Activated gamma-delta T cell treated with anti-CD3 and anti-CD28 coated beads, Interleukin-2, amount 50 U/mL, for 16 hours (primary cell): ENCODE results near the gene AUNIP.

Source experiments
- DNase-seq: peaks from one replicate; pipeline ENCODE4 v3.0.0-alpha.2; 2020; ENCODE audit warnings: low read depth

AUNIP gene, protein sequence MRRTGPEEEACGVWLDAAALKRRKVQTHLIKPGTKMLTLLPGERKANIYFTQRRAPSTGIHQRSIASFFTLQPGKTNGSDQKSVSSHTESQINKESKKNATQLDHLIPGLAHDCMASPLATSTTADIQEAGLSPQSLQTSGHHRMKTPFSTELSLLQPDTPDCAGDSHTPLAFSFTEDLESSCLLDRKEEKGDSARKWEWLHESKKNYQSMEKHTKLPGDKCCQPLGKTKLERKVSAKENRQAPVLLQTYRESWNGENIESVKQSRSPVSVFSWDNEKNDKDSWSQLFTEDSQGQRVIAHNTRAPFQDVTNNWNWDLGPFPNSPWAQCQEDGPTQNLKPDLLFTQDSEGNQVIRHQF

DNA sequence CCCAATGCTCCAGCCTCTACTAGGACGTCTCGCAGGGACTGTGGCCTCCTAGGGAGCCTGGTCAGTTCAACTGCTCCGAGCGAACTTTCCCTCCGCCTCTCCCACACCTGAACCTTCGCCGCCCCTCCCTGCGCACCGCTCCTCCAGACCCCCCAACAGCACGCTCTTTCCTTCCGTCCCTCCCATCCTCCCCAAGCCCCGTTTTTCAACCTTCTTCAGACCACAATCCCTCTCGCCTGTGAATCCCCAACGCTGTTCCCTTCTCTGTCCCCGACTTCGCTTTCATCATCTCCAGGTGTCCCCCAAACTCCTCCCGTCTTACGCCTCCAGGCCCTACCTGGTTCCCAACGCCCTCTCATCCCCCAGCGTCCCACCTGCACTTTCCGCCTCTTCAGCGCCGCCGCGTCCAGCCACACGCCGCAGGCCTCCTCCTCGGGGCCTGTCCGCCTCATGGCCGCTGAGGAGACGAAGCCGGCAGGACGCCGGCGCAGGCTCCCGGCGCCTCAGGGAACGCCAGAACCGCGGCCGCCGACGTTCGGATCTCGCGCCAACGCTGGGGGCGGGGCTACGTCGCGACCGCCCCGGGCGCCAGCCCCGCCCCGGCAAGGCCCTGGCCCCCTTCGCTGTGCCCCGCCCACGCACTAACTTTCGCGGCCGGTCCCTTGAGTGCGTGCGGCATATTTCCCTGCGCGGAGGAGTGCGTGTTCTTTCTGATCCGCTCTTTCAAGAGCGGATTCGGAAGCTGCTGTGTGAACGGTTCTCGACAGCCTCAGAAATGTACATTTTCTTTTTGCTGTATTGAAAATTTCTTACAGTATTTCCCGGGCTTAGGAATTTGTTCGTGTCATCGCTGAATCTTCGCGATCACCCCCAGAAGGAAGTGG lies at the start of gene AUNIP:
Gene AUNIP (minus strand): TSS at position 552 of the 884 bp plus-strand sequence. CDS start 100 bp downstream, at position 452.
- peak; percentile 85 for DNase-seq

DNA sequence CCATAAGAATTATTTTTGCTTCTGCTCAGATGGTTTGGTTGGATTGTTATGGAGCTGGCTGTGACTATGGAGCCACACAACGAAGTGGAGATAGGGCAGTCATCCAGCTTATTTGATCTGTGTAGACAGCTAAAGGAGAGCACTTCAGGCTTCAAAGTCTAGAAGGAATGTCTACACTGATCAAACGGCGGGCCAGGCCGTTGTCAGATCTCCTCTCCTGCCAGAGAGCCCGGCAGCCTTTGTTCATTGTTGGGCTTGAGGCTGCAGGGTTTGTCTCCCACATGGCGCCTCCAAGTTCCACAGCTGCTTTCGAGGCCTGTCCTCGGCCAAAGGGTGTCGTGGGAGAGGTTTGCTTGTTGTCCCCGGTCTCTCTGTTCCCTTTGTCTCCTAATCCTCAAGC lies 49.8 kb upstream of the AUNIP start:
- DNase-seq = no peak

DNA sequence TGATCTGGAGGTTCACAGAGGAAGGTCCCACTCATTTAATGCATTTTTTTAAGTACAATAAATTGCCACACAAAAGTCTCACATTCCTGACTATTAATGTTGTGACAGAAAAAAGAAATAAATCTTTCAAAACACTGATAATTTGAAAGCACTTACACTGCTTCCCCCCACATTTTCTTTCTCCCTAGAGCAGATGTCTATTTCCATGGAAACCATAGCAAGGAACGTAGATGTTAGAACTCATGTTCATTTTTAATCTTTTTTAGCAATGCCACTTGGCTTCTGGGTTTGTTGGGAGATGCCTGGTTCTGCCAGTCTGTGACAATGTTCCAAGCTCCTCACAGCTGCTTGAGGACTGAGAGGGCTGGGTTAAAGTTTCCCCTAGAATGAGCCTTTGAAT lies 48.9 kb upstream of the AUNIP start:
- DNase-seq = no peak

- DNase-seq = no peak
Measured at GRCh38 chr1:25907601-25908000, 48.3 kb upstream of the AUNIP start.

- DNase-seq = no peak
Measured at GRCh38 chr1:25906644-25907300, 47.5 kb upstream of the AUNIP start.

DNA sequence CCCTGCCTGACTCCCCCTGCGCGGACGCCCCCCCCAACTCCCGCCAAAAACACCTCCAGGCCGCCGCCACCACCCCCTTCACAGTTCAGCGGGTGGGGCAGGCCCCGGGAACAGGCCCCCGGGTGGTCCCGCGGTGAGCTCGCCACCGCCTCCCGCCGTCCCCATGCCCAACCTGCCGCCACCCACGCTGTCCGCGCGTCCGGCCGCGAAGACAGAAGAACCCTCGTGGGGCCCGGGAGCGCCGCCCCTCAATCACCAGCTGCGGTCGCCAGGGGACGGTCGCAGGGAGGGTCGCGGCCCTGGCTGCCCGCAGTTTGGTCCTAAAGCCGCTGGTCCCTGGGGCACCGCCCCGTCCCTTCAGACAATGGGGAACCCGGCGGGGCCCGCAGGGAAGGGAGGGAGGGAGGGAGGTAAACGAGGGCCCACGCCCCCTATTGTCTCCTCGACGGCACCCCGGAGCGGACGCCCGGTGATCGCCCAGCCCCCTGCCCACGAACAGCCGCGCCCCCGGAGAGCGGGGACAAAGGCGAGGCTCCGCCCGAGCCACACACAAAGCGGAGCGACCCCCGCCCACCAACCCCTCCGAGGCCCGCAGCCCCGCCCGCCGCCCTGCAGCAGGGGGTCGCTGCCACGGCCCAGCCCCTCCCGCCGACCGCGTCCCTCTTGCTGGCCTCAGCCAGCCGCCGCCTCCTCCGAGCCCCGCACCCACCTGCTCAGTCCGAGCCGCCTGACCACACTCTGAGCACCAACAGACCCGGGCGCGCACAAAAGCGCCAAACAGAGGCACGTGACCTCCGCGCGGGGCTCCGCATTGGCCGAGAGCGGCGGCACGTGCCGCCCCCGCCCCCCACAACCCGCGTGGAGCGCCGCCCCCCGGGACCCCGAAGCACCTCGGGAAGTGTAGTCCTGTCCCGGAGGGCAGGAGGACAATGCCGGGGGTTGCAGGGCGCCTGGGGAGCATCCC lies 46.7 kb upstream of the AUNIP start, which contains the start of gene STMN1:
Gene STMN1 (minus strand): TSS at position 740 of the 964 bp plus-strand sequence. CDS start 1,743 bp downstream, outside the sequence.
- peak; percentile 80 for DNase-seq

- peak; percentile 90 for DNase-seq
Measured at GRCh38 chr1:25904943-25905679, 45.9 kb upstream of the AUNIP start.

GRCh38 chr1:25903986-25904385 lies 44.7 kb upstream of the AUNIP start:
- DNase-seq = no peak

- DNase-seq = no peak
Measured at GRCh38 chr1:25902462-25902861, 43.2 kb upstream of the AUNIP start.

- no peak for DNase-seq
Measured at GRCh38 chr1:25900219-25900618, 41.0 kb upstream of the AUNIP start.

DNA sequence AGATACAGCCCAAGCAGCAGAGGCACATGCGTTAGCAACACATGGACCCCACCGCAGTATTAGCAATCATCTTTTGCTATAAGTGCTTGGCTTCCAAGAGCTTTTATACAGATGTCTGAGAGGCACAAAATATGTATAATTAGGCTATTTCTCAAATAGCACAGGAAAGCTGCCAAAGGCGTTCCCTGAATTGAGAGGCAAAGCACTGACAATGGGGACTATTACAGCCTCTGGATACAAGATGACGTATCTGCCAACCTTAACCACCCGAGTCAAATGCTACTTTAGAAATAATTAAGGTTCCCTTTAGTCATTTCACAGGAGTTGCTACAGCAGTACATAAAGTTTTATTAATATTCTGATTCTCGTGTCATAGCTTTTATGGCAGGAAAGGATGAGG lies 40.5 kb upstream of the AUNIP start:
- DNase-seq = no peak

- DNase-seq = no peak
Measured at GRCh38 chr1:25898223-25899015, 39.2 kb upstream of the AUNIP start.

- DNase-seq = no peak
Measured at GRCh38 chr1:25897754-25898153, 38.5 kb upstream of the AUNIP start.

- DNase-seq = no peak
Measured at GRCh38 chr1:25896266-25896665, 37.0 kb upstream of the AUNIP start.

DNA sequence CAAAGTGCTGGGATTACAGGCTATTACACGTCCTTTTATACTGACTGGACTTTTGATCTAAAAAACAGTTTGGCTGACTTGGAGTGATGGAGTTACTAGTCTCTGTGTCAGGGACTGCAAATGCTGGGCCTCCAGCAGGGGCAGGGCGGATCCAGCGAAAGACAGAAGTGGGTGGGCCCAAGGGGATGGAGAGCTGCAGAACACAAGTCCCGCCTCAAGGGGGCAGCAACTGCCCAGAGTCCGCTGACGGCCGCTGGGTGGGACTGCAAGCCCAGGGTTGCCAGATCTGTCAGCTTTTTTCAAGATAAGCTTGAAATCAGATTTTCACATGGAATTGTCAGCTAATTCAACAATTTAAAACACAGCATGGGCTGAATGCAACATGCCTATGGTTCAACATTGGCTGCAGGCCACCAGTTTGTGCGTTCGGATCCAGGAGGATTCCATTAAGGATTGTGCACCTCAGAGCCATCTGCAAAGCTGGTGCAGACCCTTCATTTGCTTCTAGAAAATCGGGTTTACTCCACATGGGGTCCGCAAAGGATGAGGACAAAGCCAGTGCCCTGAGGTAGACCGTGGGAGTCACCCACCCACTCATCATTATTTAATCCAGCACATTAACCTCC lies 36.2 kb upstream of the AUNIP start:
- DNase-seq = peak; percentile 84

GRCh38 chr1:25893116-25893515 lies 33.9 kb upstream of the AUNIP start:
- DNase-seq = no peak

DNA sequence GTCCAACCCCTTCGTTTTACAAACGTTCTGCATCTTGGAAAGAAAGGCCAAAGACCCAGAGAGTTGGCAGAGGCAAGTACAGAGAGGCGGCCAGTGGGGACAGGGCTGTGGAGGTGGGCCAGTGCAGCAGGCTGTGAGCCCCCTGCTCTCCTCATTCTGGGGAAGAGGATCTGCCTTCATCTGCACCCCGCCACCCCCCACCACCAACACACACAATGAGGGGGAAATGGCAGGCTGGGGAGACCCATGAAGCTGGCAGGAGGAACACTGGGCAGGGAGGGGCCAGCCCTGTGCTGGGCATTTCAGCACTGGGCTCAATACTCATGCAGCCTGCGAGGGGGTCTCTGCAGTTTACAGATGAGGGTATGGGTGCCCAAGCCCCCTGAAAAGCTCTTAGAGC lies 32.3 kb upstream of the AUNIP start:
- no peak for DNase-seq

DNA sequence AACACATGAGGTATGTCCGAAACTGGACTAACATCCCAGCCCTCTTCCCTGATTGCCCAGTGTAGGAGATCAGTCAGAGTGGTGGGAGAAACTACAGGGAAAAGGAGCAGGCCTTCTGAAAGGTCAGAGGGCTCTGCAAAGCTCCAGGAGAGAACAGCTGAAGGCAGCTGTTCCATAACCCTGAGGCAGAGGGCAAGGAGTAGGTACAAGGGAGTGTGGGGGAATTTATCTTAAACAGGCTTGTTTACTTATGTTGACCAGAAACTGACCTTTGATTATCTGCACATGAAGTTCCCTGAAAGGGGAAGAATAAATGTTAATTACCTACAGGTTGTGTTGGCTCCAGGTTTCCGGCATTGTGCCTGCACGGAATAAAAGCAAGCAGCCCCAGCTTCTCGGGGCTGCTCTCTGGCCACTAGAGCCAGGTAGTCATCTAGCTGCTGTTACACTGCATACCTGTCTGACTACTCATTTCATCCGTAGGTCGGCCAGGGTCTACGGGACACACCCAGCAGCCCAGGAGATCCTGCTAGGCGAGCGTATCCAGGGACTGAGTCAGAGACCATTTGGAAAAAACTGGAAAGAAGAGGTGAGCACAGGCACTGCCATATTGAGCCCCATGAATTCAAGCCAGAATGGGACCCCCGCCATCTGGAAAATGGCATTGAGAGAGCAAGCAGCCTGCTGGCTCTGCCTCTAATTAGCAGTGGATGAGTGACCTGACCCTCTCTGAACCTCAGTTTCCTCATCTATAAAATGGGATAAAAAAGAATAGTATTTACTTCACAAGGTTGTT lies 31.2 kb upstream of the AUNIP start:
- no peak for DNase-seq
